GM06990 (cell line): ENCODE data around the gene XCR1.

Experiments
- DNase-seq: peaks from one replicate; pipeline ENCODE4 v3.0.0-alpha.2; 2011; ENCODE audit not compliant: insufficient read length; ENCODE audit errors: extremely low read depth
- H3K27me3 ChIP-seq: replicated peaks from 2 replicates; pipeline ENCODE4 v1.6.0; 2011; ENCODE audit warnings: low read length; ENCODE audit not compliant: control insufficient read depth, insufficient read depth
- H3K36me3 ChIP-seq: 2 replicates; pipeline ENCODE4 v1.5.1; 2011; ENCODE audit warnings: low read length; ENCODE audit not compliant: control insufficient read depth, insufficient read depth
- H3K4me3 ChIP-seq: replicated peaks from 2 replicates; pipeline ENCODE4 v1.5.1; 2011; ENCODE audit warnings: low read depth, mild to moderate bottlenecking, control low read depth, low read length
- TF ChIP-seq, protein P1 (sequence below): IDR thresholded peaks from 2 replicates; pipeline ENCODE4 v1.5.1; 2011; ENCODE audit warnings: low read length, control low read depth, mild to moderate bottlenecking, inconsistent platforms; ENCODE audit not compliant: insufficient read depth, poor library complexity, severe bottlenecking

XCR1 gene

DNA sequence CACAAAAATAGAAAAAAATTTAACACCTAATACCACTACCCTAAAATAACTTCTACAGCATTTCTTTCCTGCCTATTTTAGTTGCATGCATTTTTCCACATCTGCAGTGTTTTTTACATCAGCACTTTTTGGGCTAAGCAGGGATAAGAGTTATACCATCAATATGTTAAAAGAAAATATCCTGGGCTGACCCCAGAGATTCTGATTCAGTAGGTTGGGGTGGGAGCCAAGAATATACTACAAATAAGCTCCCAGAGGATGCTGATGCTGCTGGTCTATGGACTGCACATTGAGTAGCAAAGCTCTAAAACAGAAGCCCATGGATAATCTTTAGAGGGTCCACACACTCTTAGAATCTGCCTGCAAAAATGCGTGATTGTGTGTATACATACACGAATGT lies 46.5 kb downstream of the XCR1 start:
- Histone ChIP-seq H3K36me3 (peaks cover 8% of the 10 kb centered on the region), H3K27me3 (no peaks in the 10 kb centered on the region), H3K4me3 (no peak overlapping the region)
- TF ChIP-seq, protein P1, sequence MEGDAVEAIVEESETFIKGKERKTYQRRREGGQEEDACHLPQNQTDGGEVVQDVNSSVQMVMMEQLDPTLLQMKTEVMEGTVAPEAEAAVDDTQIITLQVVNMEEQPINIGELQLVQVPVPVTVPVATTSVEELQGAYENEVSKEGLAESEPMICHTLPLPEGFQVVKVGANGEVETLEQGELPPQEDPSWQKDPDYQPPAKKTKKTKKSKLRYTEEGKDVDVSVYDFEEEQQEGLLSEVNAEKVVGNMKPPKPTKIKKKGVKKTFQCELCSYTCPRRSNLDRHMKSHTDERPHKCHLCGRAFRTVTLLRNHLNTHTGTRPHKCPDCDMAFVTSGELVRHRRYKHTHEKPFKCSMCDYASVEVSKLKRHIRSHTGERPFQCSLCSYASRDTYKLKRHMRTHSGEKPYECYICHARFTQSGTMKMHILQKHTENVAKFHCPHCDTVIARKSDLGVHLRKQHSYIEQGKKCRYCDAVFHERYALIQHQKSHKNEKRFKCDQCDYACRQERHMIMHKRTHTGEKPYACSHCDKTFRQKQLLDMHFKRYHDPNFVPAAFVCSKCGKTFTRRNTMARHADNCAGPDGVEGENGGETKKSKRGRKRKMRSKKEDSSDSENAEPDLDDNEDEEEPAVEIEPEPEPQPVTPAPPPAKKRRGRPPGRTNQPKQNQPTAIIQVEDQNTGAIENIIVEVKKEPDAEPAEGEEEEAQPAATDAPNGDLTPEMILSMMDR: no peak
- no peak for DNase-seq

DNA sequence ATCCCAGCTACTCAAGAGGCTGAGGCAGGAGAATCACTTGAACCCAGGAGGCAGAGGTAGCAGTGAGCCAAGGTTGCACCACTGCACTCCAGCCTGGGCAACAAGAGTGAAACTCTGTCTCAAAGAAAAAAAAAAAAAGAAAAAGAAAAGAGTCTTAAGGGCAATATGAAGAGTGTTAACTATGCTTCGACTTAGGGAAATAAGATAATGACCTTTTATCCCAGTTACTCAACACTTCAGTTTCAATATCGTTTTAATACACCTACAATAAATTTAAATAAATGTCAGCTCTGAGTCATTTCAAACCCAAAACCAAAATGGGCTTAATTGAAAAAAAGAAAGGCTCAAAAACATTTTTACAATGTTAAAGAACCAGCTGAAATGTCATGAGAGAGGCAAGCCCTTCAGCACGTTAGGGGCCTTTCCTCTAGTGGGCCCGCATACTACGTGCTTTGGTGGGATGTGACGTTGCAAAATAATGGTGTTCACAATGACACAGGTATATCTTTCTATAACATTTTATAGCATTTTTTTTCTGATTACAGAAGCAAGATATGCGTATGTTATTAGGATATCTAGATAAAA lies 47.0 kb downstream of the XCR1 start:
- TF ChIP-seq, protein P1: no peak
- Histone ChIP-seq H3K36me3 (peaks cover 8% of the 10 kb centered on the region), H3K4me3 (no peak overlapping the region), H3K27me3 (no peaks in the 10 kb centered on the region)
- no peak for DNase-seq

DNA sequence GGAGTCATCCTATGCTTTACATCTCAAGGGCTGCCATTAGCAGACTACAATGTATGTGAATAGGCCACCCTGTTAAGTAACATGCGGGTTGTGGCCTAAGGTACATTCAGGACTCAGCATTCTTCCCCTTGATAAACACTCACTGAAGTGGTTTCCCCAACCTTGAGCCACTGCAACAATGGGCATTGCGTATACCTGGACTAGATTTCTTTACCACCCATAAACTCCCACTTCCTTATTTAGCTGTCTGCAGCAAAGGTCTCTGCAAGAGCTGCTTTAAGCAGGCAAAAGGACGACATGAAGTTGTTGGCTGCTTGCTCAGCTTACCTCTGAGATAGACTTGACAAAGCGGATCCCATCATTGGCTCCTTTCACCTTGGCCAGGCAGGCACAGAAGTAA lies 47.9 kb downstream of the XCR1 start:
- DNase-seq: no peak
- Histone ChIP-seq H3K36me3 (peaks cover 10% of the 10 kb centered on the region), H3K27me3 (no peaks in the 10 kb centered on the region)

DNA sequence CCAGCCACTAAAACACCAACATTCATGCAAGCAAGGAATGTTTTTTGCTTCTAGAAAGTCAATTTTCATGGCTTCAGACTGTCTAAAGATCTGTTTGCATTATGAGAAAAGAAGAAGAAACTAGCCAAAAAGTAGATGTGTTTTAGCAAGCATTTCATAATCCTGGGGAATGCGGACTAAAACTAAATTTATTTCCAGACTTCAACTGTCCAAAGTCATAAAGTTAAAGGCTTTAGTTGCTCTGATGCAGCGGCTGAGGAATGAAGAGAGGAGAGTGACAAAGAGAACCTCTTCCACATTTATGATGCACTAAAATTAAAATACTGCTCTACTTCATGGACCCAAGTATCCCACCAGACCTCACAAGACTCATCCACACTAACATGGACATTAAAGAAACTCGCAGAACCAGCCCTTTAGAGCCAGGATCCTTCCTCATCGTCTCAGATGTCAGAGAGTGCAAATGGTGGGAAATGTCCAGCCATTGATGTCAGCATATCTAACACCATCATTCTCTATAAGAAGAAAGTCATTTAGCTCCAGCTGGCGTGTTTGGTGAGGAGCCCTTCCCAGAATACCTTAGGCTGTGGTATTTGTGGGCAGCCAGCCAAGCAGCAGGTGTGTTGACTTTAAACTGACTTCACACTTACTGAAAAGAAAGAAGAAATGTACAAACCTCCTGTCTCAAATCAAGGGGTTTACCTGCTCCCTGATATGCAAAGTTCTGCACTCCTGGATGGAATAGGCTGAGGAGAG lies 49.1 kb downstream of the XCR1 start:
- no peak for DNase-seq
- Histone ChIP-seq H3K36me3 (peaks cover 7% of the 10 kb centered on the region), H3K27me3 (no peaks in the 10 kb centered on the region), H3K4me3 (no peak overlapping the region)
- TF ChIP-seq, protein P1: no peak

More for the DNA sequence above, 47.9 kb downstream of the XCR1 start:
- TF ChIP-seq, protein P1: no peak
- no peak overlapping the region for H3K4me3 ChIP-seq

DNA sequence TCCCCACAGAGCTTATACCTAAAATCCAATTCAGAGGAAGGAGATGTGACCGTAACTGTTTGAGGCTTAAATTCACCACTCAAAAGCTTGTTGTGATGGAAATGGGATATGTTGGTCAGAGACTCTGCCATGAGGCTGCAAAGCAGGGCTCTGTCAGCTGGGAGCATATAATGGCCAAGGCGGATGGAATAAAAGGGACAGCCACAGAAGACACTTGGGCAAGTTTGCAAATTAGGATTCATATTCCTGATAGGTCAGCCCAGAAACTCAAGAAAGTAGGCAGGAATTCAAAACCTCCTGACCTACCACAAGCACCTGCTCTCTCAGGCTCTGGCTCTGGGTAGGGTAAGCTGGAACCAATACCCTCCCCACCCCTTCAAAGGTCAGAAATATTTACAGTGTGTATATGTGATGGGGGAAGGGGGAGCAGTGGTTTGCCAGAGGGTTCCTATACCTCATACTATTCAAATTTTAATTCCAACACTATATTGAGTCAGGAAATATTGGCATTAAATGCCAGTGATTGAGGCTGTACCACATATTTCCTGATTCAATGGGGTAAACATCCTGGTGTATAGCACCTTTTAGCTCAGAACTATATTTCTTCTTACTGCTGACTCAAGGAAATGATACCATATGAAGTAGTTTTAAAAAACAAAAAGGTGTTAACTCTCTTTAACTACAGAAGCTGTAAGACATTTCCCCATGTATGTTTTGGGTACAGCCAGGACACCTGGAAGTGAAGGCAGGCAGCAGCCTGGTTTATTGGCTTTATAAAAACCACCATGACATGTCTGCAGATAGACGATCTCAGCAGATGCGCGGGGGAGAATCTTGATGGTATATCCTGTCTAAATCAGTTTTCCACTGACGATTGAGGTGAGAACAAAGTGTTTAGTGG lies 50.8 kb downstream of the XCR1 start:
- peaks cover 7% of the 10 kb centered on the region for H3K36me3 ChIP-seq
- no peak overlapping the region for H3K4me3 ChIP-seq
- TF ChIP-seq, protein P1: no peak
- H3K27me3 ChIP-seq: no peaks in the 10 kb centered on the region
- no peak for DNase-seq
